ENCODE data around the gene ADAT3.
"Not testable (repeated sequence)": the region's sequence is repeated elsewhere in the genome, so short reads cannot be mapped to it uniquely, and the experiment has no call there.

ADAT3 gene

GRCh38 chr19:1882786-1883692 is 22.2 kb upstream of the ADAT3 start:
- DNase-seq (ENCODE audit: low spot score): no peak

- DNase-seq (ENCODE audit: low spot score): no peak
Measured at GRCh38 chr19:1883784-1884183, 21.4 kb upstream of the ADAT3 start.

GRCh38 chr19:1884291-1884718 is 20.9 kb upstream of the ADAT3 start:
- DNase-seq (ENCODE audit: low spot score): no peak

GRCh38 chr19:1884719-1885334 is 20.4 kb upstream of the ADAT3 start:
- no peak for DNase-seq (ENCODE audit: low spot score)

GRCh38 chr19:1885398-1886119 is 19.6 kb upstream of the ADAT3 start, which contains the start of gene ABHD17A:
ABHD17A (minus strand) TSS chr19:1885496; CDS start chr19:1881566, 3,930 bp downstream.
- peak; percentile 97 for DNase-seq (ENCODE audit: low spot score)

GRCh38 chr19:1886360-1886759 is 18.8 kb upstream of the ADAT3 start:
- not testable (repeated sequence) for DNase-seq (ENCODE audit: low spot score)

GRCh38 chr19:1888385-1888784 is 16.8 kb upstream of the ADAT3 start:
- no peak for DNase-seq (ENCODE audit: low spot score)

GRCh38 chr19:1889907-1890306 is 15.3 kb upstream of the ADAT3 start:
- no peak for DNase-seq (ENCODE audit: low spot score)

- DNase-seq (ENCODE audit: low spot score): no peak
Measured at GRCh38 chr19:1893791-1894190, 11.4 kb upstream of the ADAT3 start.

GRCh38 chr19:1896508-1896907 is 8.7 kb upstream of the ADAT3 start:
- no peak for DNase-seq (ENCODE audit: low spot score)

GRCh38 chr19:1901940-1902404 is 3.2 kb upstream of the ADAT3 start:
- DNase-seq (ENCODE audit: low spot score): no peak

- DNase-seq (ENCODE audit: low spot score): no peak
Measured at GRCh38 chr19:1902923-1903322, 2.3 kb upstream of the ADAT3 start.

GRCh38 chr19:1904860-1905109 is 414 bp upstream of the ADAT3 start:
- DNase-seq (ENCODE audit: low spot score): no peak

GRCh38 chr19:1905863-1906375 is 720 bp downstream of the ADAT3 start:
- no peak for DNase-seq (ENCODE audit: low spot score)

GRCh38 chr19:1906985-1907562 is 1.9 kb downstream of the ADAT3 start:
- DNase-seq (ENCODE audit: low spot score): no peak

GRCh38 chr19:1907563-1908363 is 2.6 kb downstream of the ADAT3 start:
- no peak for DNase-seq (ENCODE audit: low spot score)

GRCh38 chr19:1908364-1908678 is 3.1 kb downstream of the ADAT3 start:
- DNase-seq (ENCODE audit: low spot score): no peak

- no peak for DNase-seq (ENCODE audit: low spot score)
Measured at GRCh38 chr19:1909761-1910080, 4.5 kb downstream of the ADAT3 start.

- DNase-seq (ENCODE audit: low spot score): no peak
Measured at GRCh38 chr19:1910177-1910576, 5.0 kb downstream of the ADAT3 start.

GRCh38 chr19:1911098-1911497 is 5.9 kb downstream of the ADAT3 start:
- no peak for DNase-seq (ENCODE audit: low spot score)

- DNase-seq (ENCODE audit: low spot score): no peak
Measured at GRCh38 chr19:1911995-1912394, 6.8 kb downstream of the ADAT3 start.
